Ishikawa (cell line): Measurements from ENCODE around the gene SEC22C.

ENCODE experiments used
- CEBPB ChIP-seq: IDR thresholded peaks from 2 replicates; pipeline ENCODE4 v1.6.1; 2012
- CREB1 ChIP-seq: IDR thresholded peaks from 2 replicates; pipeline ENCODE4 v1.6.1; 2012; ENCODE audit warnings: low read depth
- EGR1 ChIP-seq: IDR thresholded peaks from 2 replicates; pipeline ENCODE4 v1.6.1; 2012
- EP300 ChIP-seq: IDR thresholded peaks from 2 replicates; pipeline ENCODE4 v1.6.1; 2012; ENCODE audit warnings: borderline replicate concordance
- FOXM1 ChIP-seq: IDR thresholded peaks from 2 replicates; pipeline ENCODE4 v1.6.1; 2012; ENCODE audit warnings: low read depth, borderline replicate concordance
- NFIC ChIP-seq: IDR thresholded peaks from 2 replicates; pipeline ENCODE4 v1.6.1; 2012
- RAD21 ChIP-seq: IDR thresholded peaks from 2 replicates; pipeline ENCODE4 v1.6.1; 2012; ENCODE audit warnings: low read depth
- TAF1 ChIP-seq: IDR thresholded peaks from 2 replicates; pipeline ENCODE4 v1.6.1; 2012; ENCODE audit warnings: low read depth, mild to moderate bottlenecking
- TCF12 ChIP-seq: IDR thresholded peaks from 2 replicates; pipeline ENCODE4 v1.6.1; 2012; ENCODE audit warnings: low read depth
- TEAD4 ChIP-seq: IDR thresholded peaks from 2 replicates; pipeline ENCODE4 v1.6.1; 2012
- USF1 ChIP-seq: IDR thresholded peaks from 2 replicates; pipeline ENCODE4 v1.6.1; 2012
- YY1 ChIP-seq: IDR thresholded peaks from 2 replicates; pipeline ENCODE4 v1.6.1; 2012; ENCODE audit warnings: low read depth
- ZBTB7A ChIP-seq: IDR thresholded peaks from 2 replicates; pipeline ENCODE4 v1.6.1; 2012; ENCODE audit warnings: low read depth
- TF ChIP-seq, protein P1 (sequence below): IDR thresholded peaks from 2 replicates; pipeline ENCODE4 v1.6.1; 2012
- TF ChIP-seq, protein P2 (sequence below): IDR thresholded peaks from 2 replicates; pipeline ENCODE4 v1.6.1; 2012; ENCODE audit warnings: low read depth, mild to moderate bottlenecking

SEC22C gene

GRCh38 chr3:42547401-42547945, 34.3 kb downstream of the SEC22C start:
- TF ChIP-seq CEBPB (no peak), TCF12 (no peak), RAD21 (peak; percentile 61)

DNA sequence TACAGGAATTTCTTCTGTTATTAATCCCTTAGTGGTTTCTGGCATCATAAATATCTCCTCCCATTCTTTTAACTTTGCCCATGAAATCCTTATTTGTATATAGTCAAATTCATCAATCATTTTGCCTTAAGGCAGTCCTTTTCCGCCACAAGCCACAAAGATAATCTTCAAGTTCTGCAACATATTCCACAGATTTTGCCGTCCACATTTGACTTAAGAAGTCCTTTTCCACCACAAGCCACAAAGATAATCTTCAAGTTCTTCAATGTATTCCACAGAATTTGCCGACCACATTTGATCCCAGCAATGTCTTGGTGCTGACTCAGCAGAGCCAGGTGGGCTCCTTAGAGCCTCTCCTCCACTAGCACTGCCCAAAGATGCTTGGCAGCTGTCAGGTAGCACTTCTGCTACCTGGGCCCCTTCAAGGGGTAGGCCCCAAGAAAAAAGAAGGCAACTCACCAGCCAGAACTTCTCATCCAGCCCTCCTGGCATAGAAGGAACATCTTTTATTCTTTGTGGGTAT, 35.0 kb downstream of the SEC22C start:
- no peak for TF ChIP-seq TEAD4
- TF ChIP-seq EP300: no peak
- TF ChIP-seq TCF12: no peak
- TF ChIP-seq RAD21: no peak
- TF ChIP-seq ZBTB7A: no peak
- TF ChIP-seq TAF1: no peak
- TF ChIP-seq, protein P1, sequence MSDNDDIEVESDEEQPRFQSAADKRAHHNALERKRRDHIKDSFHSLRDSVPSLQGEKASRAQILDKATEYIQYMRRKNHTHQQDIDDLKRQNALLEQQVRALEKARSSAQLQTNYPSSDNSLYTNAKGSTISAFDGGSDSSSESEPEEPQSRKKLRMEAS: no peak
- TF ChIP-seq CREB1: no peak
- no peak for TF ChIP-seq EGR1
- no peak for TF ChIP-seq NFIC
- TF ChIP-seq, protein P2, sequence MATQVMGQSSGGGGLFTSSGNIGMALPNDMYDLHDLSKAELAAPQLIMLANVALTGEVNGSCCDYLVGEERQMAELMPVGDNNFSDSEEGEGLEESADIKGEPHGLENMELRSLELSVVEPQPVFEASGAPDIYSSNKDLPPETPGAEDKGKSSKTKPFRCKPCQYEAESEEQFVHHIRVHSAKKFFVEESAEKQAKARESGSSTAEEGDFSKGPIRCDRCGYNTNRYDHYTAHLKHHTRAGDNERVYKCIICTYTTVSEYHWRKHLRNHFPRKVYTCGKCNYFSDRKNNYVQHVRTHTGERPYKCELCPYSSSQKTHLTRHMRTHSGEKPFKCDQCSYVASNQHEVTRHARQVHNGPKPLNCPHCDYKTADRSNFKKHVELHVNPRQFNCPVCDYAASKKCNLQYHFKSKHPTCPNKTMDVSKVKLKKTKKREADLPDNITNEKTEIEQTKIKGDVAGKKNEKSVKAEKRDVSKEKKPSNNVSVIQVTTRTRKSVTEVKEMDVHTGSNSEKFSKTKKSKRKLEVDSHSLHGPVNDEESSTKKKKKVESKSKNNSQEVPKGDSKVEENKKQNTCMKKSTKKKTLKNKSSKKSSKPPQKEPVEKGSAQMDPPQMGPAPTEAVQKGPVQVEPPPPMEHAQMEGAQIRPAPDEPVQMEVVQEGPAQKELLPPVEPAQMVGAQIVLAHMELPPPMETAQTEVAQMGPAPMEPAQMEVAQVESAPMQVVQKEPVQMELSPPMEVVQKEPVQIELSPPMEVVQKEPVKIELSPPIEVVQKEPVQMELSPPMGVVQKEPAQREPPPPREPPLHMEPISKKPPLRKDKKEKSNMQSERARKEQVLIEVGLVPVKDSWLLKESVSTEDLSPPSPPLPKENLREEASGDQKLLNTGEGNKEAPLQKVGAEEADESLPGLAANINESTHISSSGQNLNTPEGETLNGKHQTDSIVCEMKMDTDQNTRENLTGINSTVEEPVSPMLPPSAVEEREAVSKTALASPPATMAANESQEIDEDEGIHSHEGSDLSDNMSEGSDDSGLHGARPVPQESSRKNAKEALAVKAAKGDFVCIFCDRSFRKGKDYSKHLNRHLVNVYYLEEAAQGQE: no peak
- TF ChIP-seq FOXM1: no peak
- TF ChIP-seq CEBPB: no peak
- TF ChIP-seq USF1: no peak
- TF ChIP-seq YY1: no peak

DNA sequence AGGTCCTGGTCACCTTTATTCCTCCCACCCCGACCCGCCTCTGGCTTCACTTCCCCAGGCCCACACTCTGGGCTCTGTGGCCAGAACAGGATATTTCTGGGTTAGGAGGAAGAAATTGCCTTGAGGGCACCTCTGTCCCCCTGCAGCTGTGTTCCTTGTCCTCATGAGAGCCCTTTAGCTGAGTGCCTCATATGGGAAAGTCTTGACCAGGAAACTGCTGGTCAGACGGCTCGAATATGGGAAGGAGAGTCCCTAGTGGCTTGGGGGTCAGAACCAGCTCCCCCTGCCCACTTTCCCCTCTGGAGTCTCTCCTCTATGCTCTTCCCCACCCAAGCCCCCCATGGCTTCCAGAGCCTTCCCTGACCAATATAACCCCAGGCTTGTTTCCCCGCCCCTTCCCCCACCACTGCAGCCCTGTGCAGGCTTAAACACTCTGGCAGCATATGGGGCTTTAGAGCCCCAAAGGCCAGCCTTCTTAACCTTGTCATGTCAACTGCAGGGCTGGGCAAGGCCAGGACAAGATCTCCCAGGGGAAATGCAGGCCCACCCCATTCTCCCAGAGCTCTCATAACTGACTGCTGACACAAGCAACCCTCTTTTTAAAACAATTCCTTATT, 36.4 kb downstream of the SEC22C start:
- TF ChIP-seq, protein P2: no peak
- TF ChIP-seq TEAD4 (no peak), EP300 (no peak), YY1 (no peak), TAF1 (no peak), USF1 (no peak), CEBPB (no peak), ZBTB7A (no peak), FOXM1 (no peak), RAD21 (no peak), TCF12 (no peak)
- TF ChIP-seq, protein P1: no peak

- TF ChIP-seq USF1 (no peak), TEAD4 (no peak), EGR1 (no peak), FOXM1 (no peak), RAD21 (no peak), EP300 (no peak), CEBPB (no peak), CREB1 (no peak), NFIC (no peak), ZBTB7A (no peak), TAF1 (no peak), TCF12 (no peak), YY1 (no peak)
- TF ChIP-seq, protein P2: no peak
- TF ChIP-seq, protein P1: no peak
Measured at GRCh38 chr3:42544492-42545283, 37.1 kb downstream of the SEC22C start.
